22Rv1 (cell line): ENCODE results near the gene SLC7A9.

Source experiments
- H3K27ac ChIP-seq: fragments of 450-650 bp; 2 replicates; pipeline ENCODE4 v1.5.1; 2017
- ZFX ChIP-seq: fragments of 450-650 bp; IDR thresholded peaks from 2 replicates; pipeline ENCODE4 v1.6.1; 2017; ENCODE audit warnings: antibody characterized with exemption, borderline replicate concordance
- TF ChIP-seq, protein P1 (sequence below): fragments of 450-650 bp; IDR thresholded peaks from 2 replicates; pipeline ENCODE4 v1.5.1; 2017; ENCODE audit warnings: mild to moderate bottlenecking

The SLC7A9 gene

DNA sequence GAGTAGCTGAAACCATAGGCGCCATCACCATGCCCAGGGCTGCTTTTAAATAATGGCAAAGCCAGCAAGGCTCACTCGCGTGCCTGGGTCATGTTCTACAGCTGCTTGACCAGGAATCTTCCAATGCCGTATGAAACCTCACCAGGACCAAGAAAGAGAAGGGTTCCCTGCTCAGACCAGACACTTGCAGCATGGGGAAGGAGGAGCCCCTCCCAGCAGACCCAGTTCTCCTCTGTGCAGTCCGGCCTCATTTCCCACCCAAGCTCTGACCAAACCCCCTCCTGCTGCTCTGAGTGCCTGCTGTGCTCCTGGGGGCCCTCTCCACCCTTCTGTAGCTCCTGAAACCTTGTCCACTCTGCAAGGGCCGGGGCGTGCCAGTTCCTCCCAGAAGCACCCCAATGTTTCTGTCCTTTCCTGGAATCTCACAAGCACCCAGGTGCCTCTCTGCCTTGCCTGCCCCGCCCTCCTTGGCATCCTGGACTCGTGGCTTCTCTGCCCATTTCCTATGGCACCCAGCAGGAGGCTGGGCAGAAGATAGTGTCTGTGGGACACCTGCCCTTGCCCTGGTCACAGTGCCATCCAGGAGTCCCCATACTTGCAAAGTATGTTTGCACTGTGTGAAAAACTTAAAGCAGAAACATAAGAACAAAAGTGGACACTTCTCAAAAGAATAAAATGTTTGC lies 6.8 kb upstream of the SLC7A9 start:
- no peak for TF ChIP-seq ZFX
- TF ChIP-seq, protein P1, sequence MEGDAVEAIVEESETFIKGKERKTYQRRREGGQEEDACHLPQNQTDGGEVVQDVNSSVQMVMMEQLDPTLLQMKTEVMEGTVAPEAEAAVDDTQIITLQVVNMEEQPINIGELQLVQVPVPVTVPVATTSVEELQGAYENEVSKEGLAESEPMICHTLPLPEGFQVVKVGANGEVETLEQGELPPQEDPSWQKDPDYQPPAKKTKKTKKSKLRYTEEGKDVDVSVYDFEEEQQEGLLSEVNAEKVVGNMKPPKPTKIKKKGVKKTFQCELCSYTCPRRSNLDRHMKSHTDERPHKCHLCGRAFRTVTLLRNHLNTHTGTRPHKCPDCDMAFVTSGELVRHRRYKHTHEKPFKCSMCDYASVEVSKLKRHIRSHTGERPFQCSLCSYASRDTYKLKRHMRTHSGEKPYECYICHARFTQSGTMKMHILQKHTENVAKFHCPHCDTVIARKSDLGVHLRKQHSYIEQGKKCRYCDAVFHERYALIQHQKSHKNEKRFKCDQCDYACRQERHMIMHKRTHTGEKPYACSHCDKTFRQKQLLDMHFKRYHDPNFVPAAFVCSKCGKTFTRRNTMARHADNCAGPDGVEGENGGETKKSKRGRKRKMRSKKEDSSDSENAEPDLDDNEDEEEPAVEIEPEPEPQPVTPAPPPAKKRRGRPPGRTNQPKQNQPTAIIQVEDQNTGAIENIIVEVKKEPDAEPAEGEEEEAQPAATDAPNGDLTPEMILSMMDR = no peak
- H3K27ac ChIP-seq = no peak overlapping the region

DNA sequence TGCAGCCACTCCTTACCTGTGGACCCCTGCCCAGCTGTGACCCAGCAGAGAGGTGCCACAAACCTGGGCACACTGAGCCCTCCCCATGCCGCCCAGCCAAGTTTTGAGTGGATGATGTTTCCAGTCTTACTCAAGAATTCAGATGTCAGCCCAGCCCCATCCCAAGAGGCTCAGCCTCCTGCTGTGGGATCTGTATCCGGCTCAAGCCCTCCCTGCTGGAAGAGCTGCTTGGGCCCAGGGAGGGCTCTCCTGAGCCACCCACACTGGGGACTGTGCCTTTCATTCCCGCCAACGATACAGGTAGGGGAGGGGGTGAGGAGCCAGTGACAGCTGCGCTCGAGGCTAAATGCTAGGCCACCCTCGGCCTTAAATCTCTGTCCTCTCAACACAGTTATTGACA lies 5.9 kb upstream of the SLC7A9 start:
- TF ChIP-seq, protein P1 = no peak
- TF ChIP-seq ZFX = no peak
- H3K27ac ChIP-seq = no peak overlapping the region

DNA sequence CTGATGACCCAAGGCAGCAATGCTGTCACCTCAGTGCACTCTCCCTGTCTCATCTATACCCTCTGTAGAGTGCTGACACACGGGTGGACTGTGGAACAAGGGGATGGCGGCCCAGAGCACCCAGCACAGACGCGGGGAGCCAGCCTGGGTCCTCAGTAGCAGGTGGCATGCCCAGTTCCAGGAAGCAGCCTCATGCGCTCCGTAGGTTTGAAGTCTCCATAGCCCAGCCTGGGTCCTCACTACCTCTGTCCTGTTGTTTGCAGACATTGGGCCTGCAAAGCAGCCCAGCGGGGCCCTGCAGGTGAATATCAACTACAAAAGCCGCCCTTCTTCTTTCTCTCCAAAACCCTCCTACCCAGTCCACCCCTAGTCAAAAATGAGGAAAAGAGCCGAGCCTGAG lies 5.0 kb upstream of the SLC7A9 start:
- no peak for TF ChIP-seq ZFX
- TF ChIP-seq, protein P1 = no peak
- H3K27ac ChIP-seq = no peak overlapping the region

DNA sequence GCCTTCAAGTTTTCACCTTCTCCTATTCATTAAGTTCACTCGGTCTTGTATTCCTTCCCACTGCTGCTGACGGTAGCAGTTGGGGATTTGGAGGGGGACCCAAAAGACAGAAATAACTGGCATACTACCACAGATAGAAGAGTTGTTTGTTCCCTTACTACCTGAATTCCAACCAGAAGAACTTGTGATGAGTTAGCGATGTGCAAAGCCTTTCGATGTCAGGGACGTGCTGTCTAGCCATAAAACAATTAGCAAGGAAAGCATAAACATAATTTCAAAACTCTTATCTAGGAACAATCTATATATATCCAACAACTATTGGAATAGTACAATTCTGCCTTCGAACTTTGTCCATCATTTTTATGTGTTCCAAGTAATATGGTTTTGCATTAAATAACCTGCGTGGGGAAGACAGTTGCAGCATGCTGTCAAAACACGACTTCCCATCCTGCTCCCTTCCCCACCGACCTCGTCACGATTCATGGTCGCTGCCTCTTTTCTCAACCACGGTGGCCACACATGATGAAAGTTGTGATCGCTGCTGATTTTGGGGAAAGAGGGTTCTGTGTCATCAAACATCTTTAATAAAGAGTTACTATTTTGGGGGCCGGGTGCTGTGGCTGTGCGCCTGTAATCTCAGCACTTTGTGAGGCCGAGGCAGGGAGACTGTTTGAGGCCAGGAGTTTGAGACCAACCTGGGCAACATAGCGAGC lies 3.8 kb upstream of the SLC7A9 start:
- TF ChIP-seq, protein P1 = no peak
- no peak for TF ChIP-seq ZFX
- no peak overlapping the region for H3K27ac ChIP-seq

DNA sequence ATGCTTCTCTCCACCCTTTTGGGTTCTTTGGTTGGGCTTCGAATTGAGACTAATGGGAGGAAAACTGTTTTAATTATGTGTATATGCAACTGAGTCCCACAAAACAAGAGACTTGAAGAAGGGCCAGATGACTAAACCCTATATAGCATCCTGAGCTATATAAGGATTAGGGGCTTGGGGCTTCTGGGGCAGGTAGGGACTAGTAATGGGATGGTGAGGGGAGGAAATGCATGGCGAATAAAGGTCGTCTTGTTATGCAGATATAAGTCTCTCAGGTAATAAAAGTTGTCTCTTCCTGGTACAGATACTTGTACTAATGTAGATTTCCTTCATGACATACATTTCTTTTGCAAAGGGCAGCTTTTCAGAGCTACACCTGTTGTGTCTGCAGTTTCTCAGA lies 2.8 kb upstream of the SLC7A9 start:
- TF ChIP-seq, protein P1 = no peak
- TF ChIP-seq ZFX = no peak
- no peak overlapping the region for H3K27ac ChIP-seq

DNA sequence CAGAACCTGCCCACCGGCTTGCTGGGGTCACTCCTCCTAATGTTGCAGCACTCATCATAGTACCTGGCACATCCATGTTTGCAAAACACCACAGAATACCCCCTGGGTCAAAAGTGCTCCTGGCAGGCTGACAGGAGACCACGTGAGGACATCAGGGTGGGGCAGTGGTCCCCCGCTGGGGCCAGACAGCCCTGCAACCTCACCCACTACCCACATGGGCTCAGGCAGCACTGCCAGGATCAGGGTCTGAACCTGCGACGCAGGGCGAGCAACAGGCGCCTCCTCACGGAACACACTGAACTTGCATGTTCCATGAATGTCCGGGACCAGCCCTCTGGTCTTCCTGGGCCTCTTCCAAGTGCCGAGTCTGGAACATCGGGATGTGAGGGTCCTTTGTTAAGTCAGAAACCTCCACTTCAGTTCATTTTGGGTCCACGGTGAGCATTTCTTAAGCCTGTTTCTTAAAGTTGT lies 1.4 kb upstream of the SLC7A9 start:
- TF ChIP-seq, protein P1 = no peak
- no peak for TF ChIP-seq ZFX
- no peak overlapping the region for H3K27ac ChIP-seq

DNA sequence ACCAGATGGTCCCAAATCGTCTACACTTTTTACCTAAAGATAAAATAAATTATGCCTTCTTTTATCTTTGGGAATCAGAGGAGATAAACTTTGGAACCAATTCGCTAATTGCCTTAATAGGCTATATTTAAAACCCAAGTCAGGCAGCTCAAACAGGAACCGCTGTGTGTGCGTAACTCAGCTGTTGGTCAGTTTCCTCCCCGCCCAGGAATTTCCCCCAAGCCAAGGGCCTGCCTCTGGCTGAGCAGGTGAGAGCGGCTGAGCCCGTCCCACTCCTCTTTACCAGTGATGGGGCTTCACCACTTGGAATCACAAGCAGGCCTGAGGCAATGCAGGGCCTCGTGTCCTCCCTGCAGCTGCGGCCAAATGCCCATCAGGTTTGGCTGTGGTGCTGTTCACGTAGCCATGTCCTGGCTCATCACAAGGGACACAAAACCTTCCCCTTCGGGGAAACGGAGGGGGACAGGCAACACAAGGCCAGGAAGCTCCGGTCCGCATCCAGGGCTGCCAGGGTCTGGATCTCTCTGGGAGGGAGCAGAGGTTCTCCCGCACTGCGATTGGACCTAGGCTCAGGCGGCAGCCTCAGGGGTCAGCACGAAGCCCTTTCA lies 503 bp upstream of the SLC7A9 start:
- no peak for TF ChIP-seq ZFX
- TF ChIP-seq, protein P1 = no peak
- no peak overlapping the region for H3K27ac ChIP-seq
